Skeletal muscle cell (primary cell): Measurements from ENCODE around the gene NRL.

Experiments
- DNase-seq: peaks from one replicate; pipeline ENCODE4 v3.0.0-alpha.2; 2010; ENCODE audit warnings: low read depth
- H3K4me3 ChIP-seq: 2 replicates; pipeline ENCODE4 v1.5.1; 2011; ENCODE audit warnings: low read depth, mild to moderate bottlenecking, control low read depth, low read length, moderate library complexity

The NRL gene

DNA sequence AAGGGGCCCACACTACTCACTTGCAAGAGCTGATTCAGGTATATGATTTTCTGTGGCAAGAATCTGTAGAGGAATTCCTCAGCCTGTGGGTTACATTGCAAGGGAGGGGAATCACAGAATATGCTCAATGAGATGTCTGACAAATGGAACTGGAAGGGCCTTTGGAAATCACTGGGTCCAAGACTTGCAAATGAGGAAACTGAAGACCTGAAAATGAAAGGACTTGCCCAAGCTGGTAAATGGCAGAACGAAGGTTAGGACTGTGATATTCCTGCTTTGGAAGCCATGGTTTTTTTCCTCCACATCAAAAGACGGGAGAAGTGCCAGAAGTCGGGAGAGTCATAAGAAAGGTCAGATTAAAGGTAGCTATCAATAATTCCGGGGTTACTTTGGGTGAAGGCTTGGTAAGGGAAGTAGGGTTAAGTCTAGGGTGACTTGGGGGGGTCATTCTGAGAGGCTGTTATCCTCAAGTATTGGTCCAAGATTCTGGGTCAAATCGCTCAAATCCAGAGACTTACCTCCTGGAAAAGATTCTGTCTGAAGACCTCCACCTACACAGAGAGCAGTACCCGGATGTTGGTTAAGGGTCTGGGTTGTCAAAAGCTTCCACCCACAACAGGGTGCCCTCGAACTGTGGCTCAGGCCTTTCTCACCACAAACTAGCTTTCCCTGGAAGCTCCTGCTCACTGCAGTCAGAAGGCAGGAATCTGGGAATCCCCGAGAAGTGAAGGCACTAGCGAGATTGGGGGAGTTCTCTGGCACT, 31.1 kb upstream of the NRL start:
- peak overlapping the region; percentile 89 for H3K4me3 ChIP-seq
- no peak for DNase-seq

DNA sequence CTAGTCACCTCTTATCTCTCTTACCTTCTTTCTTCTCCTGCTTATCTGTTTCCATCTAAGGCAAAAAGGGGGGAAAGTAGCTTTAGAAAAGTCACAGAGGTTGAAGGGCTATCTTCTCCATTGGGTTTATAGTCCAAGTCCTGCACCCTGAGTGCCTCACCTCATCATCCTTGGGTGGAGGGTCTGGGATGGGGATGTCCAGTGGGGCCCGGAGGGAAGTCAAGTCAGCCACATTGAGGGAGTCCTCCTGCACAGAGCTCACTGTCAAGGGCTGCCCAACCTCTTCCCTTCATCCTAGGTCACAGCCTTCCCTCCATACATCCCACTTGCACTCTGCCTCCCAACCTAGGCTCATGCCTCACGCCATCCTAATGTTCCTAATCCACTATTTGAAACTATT, 30.5 kb upstream of the NRL start:
- DNase-seq, result no peak
- H3K4me3 ChIP-seq, result peak overlapping the region; percentile 89

DNA sequence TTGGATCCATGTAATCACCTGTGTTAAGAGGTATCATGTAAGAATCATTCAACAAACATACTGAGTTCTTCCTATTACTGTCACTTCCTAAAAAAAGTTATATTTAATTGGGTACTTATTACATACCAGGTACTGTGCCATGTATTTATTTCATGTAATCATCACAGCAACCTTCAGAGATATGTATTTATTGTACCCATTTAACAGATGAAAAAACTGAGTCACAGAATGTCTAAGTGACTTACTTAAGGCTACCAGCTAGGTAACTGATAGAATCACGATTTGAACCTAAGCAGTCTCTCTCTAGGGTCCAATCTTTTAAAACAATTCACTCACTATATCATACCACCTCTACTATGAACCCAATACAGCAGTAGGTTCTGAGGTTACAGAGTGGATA, 29.7 kb upstream of the NRL start:
- no peak overlapping the region for H3K4me3 ChIP-seq
- no peak for DNase-seq

DNA sequence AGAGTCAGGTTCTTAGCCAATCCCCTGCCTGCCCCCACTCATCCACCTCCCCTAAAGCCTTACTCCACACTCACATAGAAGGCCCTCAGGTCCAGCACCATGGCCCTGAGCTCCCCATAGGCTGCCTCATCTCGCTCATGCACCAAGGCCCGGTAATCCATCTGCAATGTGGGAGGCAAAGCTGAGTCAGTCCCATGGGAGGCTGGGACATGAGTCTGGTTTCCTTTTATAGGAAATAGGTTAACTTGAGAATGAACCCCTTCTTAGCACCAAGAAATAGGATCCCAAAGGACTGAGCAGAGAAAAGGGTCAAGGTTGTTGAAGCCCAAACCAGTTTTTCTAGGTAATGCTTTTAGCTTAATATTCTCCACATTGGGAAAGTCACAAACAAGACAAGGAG, 28.8 kb upstream of the NRL start:
- DNase-seq, result no peak

DNA sequence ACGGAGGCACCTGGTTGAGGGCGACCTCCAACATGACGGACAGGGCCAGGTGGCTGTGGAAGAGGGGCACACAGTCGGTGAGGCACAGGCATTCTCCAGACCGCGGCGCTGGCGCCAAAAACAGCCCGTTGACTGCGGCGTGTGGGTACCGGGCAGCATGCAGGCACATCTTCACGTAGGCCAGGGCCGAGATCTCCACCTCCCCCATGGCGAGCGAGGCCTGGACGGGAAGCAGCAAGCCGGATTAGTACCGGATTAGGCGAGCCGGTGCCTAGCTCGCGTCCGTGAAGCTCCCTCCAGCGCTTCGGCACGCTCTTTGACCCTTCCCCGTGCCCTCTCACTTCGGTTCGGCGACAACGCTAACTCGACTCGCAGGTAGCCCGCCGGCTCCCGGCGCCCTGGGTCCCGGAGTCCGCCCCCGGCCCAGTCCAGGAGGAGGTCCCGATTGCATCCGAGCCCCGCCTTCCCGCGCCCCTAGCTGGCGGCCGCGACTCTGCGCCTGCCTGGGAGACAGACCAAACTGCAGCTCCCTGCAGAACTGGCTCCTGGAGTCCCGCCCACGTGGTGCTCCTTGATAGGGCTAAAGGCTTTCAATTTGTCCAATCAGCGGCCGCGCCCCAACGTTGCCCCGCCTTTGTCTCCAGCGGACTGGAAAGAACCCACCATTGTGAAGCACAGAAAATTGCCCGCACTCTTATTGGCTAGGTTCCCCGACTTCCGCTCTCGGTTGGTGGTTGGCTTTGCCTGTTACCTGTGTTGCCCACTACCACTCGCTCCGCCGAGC, 26.5 kb upstream of the NRL start, which contains the start of gene EMC9:
Gene EMC9 (minus strand): TSS at position 495 of the 784 bp plus-strand sequence. CDS start 287 bp downstream, at position 208.
- peak within 1 kb of the TSS; percentile 81 for H3K4me3 ChIP-seq
- DNase-seq, result peak; percentile 98

More for the DNA sequence above, 28.8 kb upstream of the NRL start:
- H3K4me3 ChIP-seq, result no peak overlapping the region

DNA sequence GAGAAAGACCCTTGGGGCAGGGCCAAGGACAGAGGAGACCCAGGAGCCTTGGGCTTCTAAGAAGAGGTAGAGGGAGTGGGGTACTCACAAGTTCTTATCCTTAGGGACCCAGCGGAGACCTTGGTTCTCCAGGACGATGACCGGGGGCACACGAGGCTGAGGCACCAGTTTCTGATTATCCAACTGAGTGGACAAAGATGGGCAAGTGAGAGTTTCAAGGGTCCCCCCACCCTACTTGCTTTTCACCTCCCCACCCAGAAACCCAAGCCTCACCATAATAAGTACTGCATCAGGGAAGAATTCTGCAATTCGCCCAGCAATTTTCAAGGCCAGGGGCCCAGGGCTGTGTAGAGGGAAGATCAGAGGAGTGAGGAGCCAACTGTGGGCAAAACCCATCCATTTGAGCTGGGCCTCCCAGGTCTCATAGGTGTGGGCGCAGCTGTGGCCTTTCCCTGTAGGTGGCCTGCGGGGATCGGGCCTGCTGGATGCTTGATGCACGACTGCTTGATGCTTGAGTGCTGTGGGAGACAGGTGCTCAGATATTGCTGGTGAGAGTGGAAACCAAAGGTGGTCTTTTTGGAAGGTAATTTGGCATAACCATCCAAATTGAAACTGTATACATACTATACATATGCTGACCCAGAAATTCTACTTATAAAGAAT, 24.7 kb upstream of the NRL start:
- DNase-seq, result no peak
- H3K4me3 ChIP-seq, result peak overlapping the region; percentile 81

DNA sequence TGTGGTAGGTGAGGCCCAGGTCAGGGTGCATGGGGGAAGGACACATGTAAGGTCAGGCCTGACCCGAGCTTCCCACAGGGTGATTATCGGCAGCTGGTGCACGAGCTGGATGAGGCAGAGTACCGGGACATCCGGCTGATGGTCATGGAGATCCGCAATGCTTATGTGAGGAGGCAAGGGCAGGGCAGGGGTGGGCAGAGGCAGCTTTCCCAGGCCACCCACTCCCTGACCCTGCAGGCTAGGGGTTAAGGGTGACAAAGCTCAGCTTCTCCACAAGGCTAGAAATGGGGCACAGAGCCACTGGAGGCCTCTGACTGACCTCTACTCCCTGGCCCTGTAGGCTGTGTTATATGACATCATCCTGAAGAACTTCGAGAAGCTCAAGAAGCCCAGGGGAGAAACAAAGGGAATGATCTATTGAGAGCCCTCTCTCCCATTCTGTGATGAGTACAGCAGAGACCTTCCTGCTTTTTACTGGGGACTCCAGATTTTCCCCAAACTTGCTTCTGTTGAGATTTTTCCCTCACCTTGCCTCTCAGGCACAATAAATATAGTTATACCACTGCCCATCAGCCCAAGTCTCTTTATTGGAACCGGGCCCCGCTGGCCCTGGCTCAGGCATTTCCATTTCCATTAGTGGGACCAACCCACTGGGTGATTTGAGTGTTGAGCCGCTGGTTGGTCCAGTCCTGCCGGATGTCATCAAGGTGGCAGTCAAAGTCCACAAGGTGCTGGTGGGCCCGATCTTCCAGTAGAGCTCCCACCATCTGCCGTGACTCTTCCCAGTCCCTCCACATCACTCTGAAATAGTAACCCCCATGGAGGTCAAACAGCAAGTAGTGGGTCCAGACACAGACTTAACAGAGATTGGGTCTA, 23.9 kb upstream of the NRL start:
- H3K4me3 ChIP-seq, result no peak overlapping the region
- DNase-seq, result no peak

DNA sequence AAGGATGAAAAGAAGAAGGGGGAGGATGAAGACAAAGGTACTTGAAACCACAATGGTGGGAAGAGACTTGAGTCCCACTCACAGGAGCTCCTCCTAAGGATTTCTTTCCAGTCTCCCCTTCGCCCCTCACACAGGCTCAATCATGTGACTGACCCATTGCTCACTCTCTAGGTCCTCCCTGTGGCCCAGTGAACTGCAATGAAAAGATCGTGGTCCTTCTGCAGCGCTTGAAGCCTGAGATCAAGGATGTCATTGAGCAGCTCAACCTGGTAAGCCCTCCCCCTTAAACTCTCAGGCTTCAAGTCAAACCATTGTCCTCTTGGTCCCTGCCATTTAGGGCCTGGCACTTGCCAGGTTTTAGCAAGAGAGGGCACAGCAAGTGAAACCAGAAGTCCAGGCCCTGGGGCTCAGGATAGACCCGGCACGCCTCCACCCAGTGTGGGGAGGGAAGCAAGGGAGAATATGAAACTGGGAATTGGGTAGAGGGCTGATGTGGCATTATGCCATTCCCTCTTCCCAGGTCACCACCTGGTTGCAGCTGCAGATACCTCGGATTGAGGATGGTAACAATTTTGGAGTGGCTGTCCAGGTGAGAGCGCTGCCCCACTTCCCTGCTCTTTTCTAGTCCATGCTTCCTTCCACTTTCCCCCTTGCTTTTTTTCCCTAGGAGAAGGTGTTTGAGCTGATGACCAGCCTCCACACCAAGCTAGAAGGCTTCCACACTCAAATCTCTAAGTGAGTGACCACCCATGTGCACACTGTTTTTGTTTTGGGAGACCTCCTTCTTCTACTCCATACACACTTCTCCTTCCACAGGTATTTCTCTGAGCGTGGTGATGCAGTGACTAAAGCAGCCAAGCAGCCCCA, 23.0 kb upstream of the NRL start:
- no peak for DNase-seq
- H3K4me3 ChIP-seq, result no peak overlapping the region

DNA sequence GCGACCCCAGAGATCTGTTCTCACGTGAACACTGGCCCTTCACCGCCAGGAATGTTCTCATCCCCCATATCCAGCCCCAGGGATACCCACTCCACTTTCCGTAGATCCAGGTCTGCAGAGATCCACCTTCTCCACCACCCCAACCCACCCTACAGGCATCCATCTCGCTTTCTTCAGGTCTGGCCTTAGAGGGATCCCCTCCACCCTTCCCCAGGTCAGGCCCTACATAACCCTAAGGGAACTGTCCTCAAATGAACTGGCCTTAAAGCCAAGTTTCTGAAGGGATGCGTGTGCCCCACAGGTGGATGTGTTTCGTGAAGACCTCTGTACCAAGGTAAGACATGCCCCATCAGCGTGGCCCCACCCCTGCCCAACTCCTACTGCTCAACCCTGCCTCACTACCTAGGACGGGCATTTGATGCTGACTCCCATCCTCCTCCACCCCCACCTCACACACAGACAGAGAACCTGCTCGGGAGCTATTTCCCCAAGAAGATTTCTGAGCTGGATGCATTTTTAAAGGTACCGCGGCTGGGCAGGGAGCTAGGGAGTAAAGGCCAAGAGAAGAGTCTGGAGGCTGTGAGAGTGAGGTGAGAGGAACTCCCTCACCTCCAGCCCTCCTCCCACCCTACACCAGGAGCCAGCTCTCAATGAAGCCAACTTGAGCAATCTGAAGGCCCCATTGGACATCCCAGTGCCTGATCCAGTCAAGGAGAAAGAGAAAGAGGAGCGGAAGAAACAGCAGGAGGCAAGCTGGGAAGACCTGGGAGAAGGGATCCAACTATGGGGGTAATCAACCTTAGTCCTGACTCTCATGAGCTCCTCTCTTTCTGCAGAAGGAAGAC, 22.2 kb upstream of the NRL start:
- peak overlapping the region; percentile 85 for H3K4me3 ChIP-seq
- no peak for DNase-seq

DNA sequence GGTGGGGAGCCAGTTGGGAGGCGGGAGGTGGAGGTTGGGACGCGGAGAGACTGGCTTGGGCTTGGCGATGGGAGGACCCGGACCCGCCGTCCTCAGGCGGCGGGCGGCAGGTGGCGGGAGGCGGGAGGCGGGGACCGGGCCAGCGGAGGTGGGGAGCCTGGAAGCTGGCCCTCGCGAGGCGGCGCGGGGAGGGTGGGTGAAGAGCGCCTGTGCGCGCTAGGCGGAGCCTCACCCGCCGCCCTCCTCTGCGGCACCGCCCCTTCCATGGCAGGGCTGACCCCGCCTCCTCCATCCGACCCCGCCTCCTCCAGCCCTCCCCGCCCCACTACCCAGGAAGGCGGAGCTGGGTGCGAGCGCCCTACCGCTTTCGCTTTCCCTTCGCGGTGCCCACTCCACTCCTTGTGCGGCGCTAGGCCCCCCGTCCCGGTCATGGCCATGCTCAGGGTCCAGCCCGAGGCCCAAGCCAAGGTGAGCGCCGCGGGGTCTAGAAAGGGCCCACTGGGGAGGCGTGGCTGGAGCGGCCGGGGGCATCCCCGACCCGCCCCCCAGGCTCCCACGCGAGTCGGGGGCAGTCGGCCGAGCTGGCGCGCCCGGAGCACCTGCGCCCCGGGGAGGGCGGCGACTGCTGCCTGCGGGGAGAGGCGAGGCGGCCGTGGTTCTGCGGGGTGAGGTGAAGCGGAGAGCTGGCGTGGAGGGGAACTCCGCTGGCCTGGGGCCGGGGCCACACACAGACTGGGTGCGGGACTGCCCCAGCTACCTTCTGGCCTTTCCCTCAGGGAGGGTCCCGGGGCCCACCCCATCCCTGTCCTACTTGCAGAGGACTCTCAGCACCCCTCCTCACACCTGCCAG, 21.3 kb upstream of the NRL start, which contains the start of gene PSME1:
Gene PSME1 (plus strand): TSS at position 361 of the 850 bp plus-strand sequence. CDS start 69 bp downstream, at position 430.
- peak within 1 kb of the TSS; percentile 85 for H3K4me3 ChIP-seq
- DNase-seq, result peak; percentile 52

DNA sequence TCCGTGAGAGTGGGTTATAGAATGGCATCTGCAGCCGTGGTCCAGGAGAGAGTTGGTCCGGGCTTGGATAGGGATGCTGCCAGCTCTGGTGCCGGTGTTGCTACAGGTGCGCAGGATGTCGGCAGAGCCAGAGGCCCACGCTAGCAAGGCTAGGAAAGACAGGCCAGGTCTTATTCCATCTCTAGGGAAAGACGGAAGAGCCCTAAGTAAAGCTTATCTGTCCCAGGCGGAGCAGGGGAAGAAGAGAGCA, 20.8 kb upstream of the NRL start:
- H3K4me3 ChIP-seq, result peak overlapping the region; percentile 85
- DNase-seq, result no peak

DNA sequence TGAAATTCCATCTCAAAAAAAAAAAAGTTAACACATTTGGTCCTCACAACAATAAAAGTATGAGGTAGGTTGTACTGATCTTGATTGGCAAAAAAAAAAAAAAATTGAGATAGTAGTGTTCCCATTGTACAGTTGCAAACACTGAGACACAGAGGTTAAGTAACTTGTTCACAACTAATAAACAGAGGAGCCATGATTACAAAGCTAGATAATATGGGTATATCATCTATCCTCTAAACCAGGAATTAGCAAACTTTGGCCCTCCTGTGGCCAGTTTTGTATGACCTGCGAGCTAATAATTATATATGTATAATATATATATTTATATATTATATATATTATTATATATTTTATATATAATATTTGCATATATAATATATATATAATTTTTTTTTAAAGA, 19.0 kb upstream of the NRL start:
- no peak overlapping the region for H3K4me3 ChIP-seq
- DNase-seq, result no peak

DNA sequence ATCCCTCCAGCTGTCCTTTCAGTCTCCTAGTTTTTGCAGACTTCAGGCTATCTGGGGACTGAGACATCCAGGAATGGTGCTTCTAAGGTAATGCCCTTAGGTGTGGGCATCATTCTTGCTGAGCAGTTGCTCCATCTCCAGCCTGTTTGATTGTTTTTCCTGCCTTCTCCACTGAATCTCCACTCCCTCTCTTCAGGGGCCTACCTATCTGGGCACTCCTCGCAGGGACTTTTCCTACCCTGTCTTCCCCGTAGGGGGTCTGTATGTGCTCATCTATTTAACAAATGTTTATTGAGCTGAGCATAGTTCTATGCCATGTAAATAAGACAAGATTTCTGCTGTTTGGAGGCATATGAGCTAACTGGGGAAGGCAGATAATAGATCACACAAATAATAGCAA, 18.2 kb upstream of the NRL start:
- no peak for DNase-seq
- H3K4me3 ChIP-seq, result no peak overlapping the region

DNA sequence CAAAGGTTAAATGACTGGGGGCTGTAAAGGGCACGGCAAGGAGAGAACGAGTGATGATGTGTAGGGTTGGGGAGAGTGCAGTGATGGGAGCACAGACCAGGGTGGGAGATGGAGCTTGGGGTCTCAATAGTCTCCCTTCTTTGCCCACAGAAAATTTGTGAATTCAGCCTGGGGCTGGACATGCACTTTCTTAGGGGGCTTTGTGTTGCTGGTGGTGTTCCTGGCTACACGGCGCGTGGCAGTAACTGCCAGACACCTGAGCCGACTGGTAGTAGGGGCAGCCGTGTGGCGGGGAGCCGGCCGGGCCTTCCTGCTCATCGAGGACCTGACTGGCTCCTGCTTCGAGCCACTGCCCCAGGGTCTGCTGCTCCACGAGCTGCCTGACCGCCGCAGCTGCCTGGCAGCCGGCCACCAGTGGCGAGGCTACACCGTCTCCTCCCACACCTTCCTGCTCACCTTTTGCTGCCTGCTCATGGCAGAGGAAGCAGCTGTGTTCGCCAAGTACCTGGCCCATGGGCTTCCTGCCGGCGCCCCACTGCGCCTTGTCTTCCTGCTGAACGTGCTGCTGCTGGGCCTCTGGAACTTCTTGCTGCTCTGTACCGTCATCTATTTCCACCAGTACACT, 17.4 kb upstream of the NRL start:
- no peak for DNase-seq
- H3K4me3 ChIP-seq, result peak overlapping the region; percentile 38

DNA sequence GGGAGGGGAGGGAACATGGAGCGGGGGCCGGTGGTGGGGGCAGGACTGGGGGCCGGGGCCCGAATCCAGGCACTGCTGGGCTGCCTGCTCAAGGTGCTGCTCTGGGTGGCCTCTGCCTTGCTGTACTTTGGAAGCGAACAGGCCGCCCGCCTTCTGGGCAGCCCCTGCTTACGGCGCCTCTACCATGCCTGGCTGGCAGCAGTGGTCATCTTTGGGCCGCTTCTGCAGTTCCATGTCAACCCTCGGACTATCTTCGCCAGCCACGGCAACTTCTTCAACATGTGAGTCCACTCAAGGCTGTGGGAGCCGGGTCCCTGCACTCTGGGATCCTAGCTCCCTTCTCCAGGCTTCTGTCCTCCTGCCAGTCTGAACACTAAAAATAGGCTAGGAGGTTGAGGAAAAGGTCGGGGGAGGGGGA, 16.8 kb upstream of the NRL start:
- no peak for DNase-seq

DNA sequence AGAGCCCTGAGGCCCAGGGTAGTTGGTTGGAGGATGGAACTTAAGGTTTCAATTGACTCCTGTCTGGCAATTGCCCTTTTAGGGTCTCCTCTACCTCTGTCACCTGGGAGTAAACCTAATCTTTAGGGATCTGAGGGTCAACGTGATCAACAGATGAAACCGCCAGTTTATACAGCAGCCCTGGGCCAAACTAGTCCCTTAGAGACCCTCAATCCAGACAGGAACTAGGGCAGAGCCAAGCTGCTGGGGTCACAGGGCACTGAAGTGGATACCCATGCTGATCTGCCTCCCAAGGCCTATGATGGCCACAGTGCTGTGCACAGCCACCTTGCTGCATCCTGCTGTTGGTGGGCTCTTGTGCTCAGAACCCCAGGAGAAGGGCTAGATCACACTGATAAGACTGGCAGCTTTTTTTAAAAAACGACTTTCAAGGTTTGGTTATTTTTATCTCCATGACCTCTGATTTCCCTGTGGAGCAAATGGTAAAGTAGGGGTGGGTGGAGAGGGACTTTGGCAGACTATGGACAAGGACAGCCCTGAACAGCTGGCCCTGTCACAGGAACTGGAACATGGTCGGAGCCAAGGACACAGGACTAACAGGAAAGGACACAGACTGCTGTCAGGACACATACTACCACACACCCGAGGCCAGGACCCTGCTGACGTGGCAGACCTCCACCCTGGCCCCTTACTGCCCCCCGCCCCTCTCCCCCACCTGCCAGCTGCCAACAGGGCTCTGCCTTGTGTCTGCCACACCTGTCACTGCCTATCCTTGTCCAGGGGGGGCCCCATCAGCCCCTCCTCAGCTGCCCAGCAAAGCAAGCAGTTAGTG, 16.2 kb upstream of the NRL start:
- no peak overlapping the region for H3K4me3 ChIP-seq
- peak; percentile 50 for DNase-seq

More for the DNA sequence above, 16.8 kb upstream of the NRL start:
- H3K4me3 ChIP-seq, result peak overlapping the region; percentile 38
